ENCODE measurements around the gene ARID1B.

DNA sequence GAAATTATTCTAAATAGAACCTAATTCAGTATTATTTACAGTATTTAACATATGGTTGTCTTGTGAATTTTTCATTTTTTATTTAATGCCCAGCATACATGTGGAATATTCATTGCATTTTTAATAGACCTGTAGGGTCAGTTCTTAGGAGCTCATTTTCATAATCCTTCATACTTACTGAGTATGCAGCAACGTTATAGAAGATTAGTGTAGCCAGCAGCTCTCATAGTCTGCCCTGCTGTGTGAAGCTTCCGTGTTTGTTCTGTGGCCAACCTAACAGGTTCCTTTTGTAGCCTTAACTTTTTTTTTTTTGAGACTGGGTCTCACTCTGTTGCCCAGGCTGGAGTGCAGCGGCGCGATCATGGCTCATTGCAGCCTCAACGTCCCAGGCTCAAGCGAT lies 261.4 kb downstream of the ARID1B start:
- TF ChIP-seq, protein P1, sequence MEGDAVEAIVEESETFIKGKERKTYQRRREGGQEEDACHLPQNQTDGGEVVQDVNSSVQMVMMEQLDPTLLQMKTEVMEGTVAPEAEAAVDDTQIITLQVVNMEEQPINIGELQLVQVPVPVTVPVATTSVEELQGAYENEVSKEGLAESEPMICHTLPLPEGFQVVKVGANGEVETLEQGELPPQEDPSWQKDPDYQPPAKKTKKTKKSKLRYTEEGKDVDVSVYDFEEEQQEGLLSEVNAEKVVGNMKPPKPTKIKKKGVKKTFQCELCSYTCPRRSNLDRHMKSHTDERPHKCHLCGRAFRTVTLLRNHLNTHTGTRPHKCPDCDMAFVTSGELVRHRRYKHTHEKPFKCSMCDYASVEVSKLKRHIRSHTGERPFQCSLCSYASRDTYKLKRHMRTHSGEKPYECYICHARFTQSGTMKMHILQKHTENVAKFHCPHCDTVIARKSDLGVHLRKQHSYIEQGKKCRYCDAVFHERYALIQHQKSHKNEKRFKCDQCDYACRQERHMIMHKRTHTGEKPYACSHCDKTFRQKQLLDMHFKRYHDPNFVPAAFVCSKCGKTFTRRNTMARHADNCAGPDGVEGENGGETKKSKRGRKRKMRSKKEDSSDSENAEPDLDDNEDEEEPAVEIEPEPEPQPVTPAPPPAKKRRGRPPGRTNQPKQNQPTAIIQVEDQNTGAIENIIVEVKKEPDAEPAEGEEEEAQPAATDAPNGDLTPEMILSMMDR (IDR thresholded peaks at IDR 0.05), result no peak
- TF ChIP-seq POLR2A (IDR thresholded peaks at IDR 0.05), result no peak
